ENCODE measurements around the gene CREB5. TPM values are rescaled to one million over a fixed set of nuclear protein-coding genes. Genes with fewer than 3 reads are reported as not detected.

Gene CREB5
- total and polyA plus RNA-seq, 2 of the 13 experiments (the other 11 are each of a cell fraction or from before 2014, with no cell fraction given): 0.38 to 0.71 TPM

DNA sequence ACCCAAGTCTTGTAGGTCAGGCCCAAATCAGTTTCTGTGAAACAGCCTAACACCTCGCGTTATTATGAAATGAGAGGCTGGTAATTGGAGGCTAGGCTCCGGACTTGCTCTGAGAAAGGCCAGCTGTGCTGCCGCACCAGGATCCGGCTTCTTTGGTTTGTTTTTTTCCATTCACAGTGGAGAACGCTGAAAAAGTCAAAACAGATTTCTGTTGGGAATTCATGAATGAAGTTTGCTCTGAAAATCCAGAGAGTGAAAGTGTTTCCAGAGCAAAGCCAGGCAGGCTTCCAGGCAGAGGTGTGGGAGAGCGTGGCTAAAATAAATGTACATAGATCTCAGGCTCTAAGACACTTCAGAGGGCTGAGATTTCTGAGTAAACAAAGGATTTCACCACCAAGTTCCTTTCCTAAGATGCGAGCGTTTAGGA is 305.8 kb downstream of the CREB5 start (continued):
- TF ChIP-seq, protein P1, sequence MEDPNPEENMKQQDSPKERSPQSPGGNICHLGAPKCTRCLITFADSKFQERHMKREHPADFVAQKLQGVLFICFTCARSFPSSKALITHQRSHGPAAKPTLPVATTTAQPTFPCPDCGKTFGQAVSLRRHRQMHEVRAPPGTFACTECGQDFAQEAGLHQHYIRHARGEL (CRISPR knock-in tag; IDR thresholded peaks at IDR 0.05): no peak
- TF ChIP-seq, protein P2, sequence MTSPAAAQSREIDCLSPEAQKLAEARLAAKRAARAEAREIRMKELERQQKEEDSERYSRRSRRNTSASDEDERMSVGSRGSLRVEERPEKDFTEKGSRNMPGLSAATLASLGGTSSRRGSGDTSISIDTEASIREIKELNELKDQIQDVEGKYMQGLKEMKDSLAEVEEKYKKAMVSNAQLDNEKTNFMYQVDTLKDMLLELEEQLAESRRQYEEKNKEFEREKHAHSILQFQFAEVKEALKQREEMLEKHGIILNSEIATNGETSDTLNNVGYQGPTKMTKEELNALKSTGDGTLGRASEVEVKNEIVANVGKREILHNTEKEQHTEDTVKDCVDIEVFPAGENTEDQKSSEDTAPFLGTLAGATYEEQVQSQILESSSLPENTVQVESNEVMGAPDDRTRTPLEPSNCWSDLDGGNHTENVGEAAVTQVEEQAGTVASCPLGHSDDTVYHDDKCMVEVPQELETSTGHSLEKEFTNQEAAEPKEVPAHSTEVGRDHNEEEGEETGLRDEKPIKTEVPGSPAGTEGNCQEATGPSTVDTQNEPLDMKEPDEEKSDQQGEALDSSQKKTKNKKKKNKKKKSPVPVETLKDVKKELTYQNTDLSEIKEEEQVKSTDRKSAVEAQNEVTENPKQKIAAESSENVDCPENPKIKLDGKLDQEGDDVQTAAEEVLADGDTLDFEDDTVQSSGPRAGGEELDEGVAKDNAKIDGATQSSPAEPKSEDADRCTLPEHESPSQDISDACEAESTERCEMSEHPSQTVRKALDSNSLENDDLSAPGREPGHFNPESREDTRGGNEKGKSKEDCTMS (CRISPR knock-in tag; conservative IDR thresholded peaks at IDR 0.05): no peak

DNA sequence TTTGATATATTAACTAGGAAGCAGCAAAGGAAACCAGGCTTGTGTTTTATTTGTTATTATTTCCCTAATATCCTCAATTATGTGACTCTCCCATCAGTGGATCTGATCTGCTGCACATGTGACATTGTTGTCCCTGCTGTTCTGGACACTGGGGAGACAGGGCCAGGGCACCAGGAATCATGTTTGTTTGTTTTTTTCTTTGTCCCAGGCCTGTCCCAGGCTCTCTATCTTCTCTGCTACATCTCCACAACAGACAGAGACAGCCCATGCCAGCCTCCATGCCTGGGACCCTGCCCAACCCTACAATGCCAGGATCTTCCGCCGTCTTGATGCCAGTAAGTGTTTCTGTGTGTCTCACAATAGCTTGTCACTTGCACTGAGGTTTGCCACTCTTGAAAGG is 306.2 kb downstream of the CREB5 start:
- in situ Hi-C loops (cut with HindIII; ENCODE audit: extremely low pct_ligation_motif_present, low pct_unique_long_range_greater_than_20kb): no loop called here
- no peaks in the 10 kb centered on the region for H4K20me1 ChIP-seq (ENCODE audit: insufficient read depth, low read length)
- POLR2A ChIA-PET: no interaction called here
- H3K36me3 ChIP-seq (replicated peaks in 1 of 2; ENCODE audit: control insufficient read depth in 1 of 2, insufficient read depth in 2 of 2, low read length in 2 of 2): no peaks in the 10 kb centered on the region
- H3K4me1 ChIP-seq (ENCODE audit: insufficient read depth, low read length): no peaks in the 10 kb centered on the region
- BruUV-seq (replicated peaks): no TSS peak
- DNase-seq (ENCODE audit: low spot score) (no peak), ATAC-seq (no peak), FAIRE-seq (no peak)
- no peak overlapping the region for H3K4me2 ChIP-seq (ENCODE audit: low read depth, low read length)
- H3K9me3 ChIP-seq (ENCODE audit: low read length): no peaks in the 10 kb centered on the region
- WGBS (ENCODE audit: low lambda C conversion rate): 67% methylated on average over 2 of the region's 2 CpGs
- no peak overlapping the region for H3K27ac ChIP-seq (ENCODE audit: extremely low read length, insufficient read depth, low read length)
- H3K79me2 ChIP-seq (ENCODE audit: insufficient read depth, low read length): no peaks in the 10 kb centered on the region
- CTCF ChIA-PET (ENCODE audit: low intra/inter-chr PET ratio, low total read pairs): no interaction called here
- peaks cover 0 to 3% of the 10 kb centered on the region in 2 experiments; a peak in 1 of 5 replicates for H3K27me3 ChIP-seq (ENCODE audit: control insufficient read depth in 1 of 2, insufficient read depth in 2 of 2, low read length in 2 of 2)
- no peak overlapping the region for H3K9ac ChIP-seq (ENCODE audit: insufficient read depth, low read depth, low read length)
- intact Hi-C loops (cut with micrococcal nuclease; ENCODE audit: unreplicated experiment): no loop called here
- no peak overlapping the region for H3K4me3 ChIP-seq (replicated peaks in 1 of 3; ENCODE audit: insufficient read depth in 1 of 3, low read depth in 2 of 3, low read length in 3 of 3)
- H2AFZ ChIP-seq (ENCODE audit: low read length): no peak overlapping the region
- no peak for TF ChIP-seq ATAD3A (CRISPR knock-in tag; IDR thresholded peaks at IDR 0.05)
- no peak for TF ChIP-seq ZNF598 (CRISPR knock-in tag; IDR thresholded peaks at IDR 0.05; ENCODE audit: borderline replicate concordance)
- no peak for TF ChIP-seq RFXANK (CRISPR knock-in tag; IDR thresholded peaks at IDR 0.05)
- TF ChIP-seq, protein P3, sequence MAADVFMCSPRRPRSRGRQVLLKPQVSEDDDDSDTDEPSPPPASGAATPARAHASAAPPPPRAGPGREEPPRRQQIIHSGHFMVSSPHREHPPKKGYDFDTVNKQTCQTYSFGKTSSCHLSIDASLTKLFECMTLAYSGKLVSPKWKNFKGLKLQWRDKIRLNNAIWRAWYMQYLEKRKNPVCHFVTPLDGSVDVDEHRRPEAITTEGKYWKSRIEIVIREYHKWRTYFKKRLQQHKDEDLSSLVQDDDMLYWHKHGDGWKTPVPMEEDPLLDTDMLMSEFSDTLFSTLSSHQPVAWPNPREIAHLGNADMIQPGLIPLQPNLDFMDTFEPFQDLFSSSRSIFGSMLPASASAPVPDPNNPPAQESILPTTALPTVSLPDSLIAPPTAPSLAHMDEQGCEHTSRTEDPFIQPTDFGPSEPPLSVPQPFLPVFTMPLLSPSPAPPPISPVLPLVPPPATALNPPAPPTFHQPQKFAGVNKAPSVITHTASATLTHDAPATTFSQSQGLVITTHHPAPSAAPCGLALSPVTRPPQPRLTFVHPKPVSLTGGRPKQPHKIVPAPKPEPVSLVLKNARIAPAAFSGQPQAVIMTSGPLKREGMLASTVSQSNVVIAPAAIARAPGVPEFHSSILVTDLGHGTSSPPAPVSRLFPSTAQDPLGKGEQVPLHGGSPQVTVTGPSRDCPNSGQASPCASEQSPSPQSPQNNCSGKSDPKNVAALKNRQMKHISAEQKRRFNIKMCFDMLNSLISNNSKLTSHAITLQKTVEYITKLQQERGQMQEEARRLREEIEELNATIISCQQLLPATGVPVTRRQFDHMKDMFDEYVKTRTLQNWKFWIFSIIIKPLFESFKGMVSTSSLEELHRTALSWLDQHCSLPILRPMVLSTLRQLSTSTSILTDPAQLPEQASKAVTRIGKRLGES (CRISPR knock-in tag; IDR thresholded peaks at IDR 0.05; ENCODE audit: borderline replicate concordance): no peak
- TF ChIP-seq, protein P4, sequence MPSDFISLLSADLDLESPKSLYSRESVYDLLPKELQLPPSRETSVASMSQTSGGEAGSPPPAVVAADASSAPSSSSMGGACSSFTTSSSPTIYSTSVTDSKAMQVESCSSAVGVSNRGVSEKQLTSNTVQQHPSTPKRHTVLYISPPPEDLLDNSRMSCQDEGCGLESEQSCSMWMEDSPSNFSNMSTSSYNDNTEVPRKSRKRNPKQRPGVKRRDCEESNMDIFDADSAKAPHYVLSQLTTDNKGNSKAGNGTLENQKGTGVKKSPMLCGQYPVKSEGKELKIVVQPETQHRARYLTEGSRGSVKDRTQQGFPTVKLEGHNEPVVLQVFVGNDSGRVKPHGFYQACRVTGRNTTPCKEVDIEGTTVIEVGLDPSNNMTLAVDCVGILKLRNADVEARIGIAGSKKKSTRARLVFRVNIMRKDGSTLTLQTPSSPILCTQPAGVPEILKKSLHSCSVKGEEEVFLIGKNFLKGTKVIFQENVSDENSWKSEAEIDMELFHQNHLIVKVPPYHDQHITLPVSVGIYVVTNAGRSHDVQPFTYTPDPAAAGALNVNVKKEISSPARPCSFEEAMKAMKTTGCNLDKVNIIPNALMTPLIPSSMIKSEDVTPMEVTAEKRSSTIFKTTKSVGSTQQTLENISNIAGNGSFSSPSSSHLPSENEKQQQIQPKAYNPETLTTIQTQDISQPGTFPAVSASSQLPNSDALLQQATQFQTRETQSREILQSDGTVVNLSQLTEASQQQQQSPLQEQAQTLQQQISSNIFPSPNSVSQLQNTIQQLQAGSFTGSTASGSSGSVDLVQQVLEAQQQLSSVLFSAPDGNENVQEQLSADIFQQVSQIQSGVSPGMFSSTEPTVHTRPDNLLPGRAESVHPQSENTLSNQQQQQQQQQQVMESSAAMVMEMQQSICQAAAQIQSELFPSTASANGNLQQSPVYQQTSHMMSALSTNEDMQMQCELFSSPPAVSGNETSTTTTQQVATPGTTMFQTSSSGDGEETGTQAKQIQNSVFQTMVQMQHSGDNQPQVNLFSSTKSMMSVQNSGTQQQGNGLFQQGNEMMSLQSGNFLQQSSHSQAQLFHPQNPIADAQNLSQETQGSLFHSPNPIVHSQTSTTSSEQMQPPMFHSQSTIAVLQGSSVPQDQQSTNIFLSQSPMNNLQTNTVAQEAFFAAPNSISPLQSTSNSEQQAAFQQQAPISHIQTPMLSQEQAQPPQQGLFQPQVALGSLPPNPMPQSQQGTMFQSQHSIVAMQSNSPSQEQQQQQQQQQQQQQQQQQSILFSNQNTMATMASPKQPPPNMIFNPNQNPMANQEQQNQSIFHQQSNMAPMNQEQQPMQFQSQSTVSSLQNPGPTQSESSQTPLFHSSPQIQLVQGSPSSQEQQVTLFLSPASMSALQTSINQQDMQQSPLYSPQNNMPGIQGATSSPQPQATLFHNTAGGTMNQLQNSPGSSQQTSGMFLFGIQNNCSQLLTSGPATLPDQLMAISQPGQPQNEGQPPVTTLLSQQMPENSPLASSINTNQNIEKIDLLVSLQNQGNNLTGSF (CRISPR knock-in tag; IDR thresholded peaks at IDR 0.05): no peak
- no peak for TF ChIP-seq NCOA2 (CRISPR knock-in tag; IDR thresholded peaks at IDR 0.05)
- no peak for TF ChIP-seq CBFB (CRISPR knock-in tag; IDR thresholded peaks at IDR 0.05)
- no peak for TF ChIP-seq SMARCE1 (IDR thresholded peaks at IDR 0.05; ENCODE audit: borderline replicate concordance)
